NCI-H2081 (cell line): ENCODE measurements around the gene ECHDC1.
"Not testable (repeated sequence)": the region's sequence is repeated elsewhere in the genome, so short reads cannot be mapped to it uniquely, and the experiment has no call there.

ENCODE experiments used
- DNase-seq, 2 experiments: peaks; one replicate each; lab custom pipeline; 2025; lab: John Stamatoyannopoulos, UW

Gene ECHDC1

GRCh38 chr6:127342946-127343808, at the start of gene ECHDC1:
Gene ECHDC1 (minus strand): TSS chr6:127343609. CDS start chr6:127331028, 12,581 bp downstream.
- DNase-seq, result peak; percentile 40 to 72

- DNase-seq, result no peak
These were observed 48.9 kb upstream of the ECHDC1 start for GRCh38 chr6:127392301-127392700.

- DNase-seq, result no peak
These were observed 47.9 kb upstream of the ECHDC1 start for GRCh38 chr6:127391094-127391953.

- no peak for DNase-seq
These were observed 46.3 kb upstream of the ECHDC1 start for GRCh38 chr6:127389706-127390105.

GRCh38 chr6:127385668-127386430, 42.4 kb upstream of the ECHDC1 start:
- DNase-seq, result no peak

- not testable (repeated sequence) for DNase-seq
These were observed 41.4 kb upstream of the ECHDC1 start for GRCh38 chr6:127384848-127385247.

- no peak for DNase-seq
These were observed 40.6 kb upstream of the ECHDC1 start for GRCh38 chr6:127383988-127384387.

- DNase-seq, result no peak
These were observed 39.0 kb upstream of the ECHDC1 start for GRCh38 chr6:127382413-127382812.

GRCh38 chr6:127381384-127381783, 38.0 kb upstream of the ECHDC1 start:
- no peak for DNase-seq

GRCh38 chr6:127376685-127377084, 33.3 kb upstream of the ECHDC1 start:
- no peak for DNase-seq

GRCh38 chr6:127367023-127367375, 23.6 kb upstream of the ECHDC1 start:
- DNase-seq, result no peak

GRCh38 chr6:127366282-127367022, 23.0 kb upstream of the ECHDC1 start:
- no peak for DNase-seq

GRCh38 chr6:127365874-127366273, 22.5 kb upstream of the ECHDC1 start:
- no peak for DNase-seq

- no peak for DNase-seq
These were observed 9.1 kb upstream of the ECHDC1 start for GRCh38 chr6:127352524-127352923.

GRCh38 chr6:127349980-127350379, 6.6 kb upstream of the ECHDC1 start:
- no peak for DNase-seq

- no peak for DNase-seq
These were observed 4.7 kb upstream of the ECHDC1 start for GRCh38 chr6:127348028-127348661.

- no peak for DNase-seq
These were observed 3.8 kb upstream of the ECHDC1 start for GRCh38 chr6:127347178-127347577.

GRCh38 chr6:127345521-127345920, 2.1 kb upstream of the ECHDC1 start:
- DNase-seq, result no peak

- DNase-seq, result peak in 1 of 2 experiments; percentile 9
These were observed 625 bp upstream of the ECHDC1 start for GRCh38 chr6:127343809-127344659.
